NCI-H1417 (cell line): ENCODE results near the gene VIT.
"Not testable (repeated sequence)": the region's sequence is repeated elsewhere in the genome, so short reads cannot be mapped to it uniquely, and the experiment has no call there.

Experiments used
- DNase-seq, 3 experiments: peaks; one replicate each; lab custom pipeline; 2025; lab: John Stamatoyannopoulos, UW

VIT gene

DNA sequence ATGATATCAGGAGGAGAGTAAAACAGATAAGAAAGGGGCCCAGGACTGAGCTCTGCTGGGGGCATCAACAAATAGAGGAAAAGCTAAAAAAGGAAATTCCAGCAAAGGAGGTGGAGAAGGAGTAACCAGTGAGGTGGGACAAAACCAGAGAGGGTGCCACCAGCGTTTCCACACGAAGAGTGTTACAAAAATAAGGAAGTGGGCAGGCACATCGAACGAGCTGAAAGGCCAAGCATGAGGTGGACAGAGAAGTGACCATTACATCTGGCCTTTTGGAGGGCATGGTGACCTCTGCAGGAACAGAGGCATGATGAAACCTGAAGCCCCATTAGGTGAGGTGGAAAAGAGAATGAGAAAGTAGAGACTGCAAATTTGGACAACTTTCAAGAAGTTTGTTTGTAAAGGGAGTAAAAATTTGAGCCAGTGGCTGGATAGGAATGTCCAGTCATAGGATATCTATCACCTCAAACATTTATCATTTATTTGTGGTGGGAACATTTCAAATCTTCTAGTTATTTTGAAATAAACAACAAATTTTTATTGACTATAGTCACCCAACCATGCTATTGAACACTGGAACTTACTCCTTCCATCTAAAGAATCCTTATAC is 18.4 kb upstream of the VIT start:
- no peak for DNase-seq

DNA sequence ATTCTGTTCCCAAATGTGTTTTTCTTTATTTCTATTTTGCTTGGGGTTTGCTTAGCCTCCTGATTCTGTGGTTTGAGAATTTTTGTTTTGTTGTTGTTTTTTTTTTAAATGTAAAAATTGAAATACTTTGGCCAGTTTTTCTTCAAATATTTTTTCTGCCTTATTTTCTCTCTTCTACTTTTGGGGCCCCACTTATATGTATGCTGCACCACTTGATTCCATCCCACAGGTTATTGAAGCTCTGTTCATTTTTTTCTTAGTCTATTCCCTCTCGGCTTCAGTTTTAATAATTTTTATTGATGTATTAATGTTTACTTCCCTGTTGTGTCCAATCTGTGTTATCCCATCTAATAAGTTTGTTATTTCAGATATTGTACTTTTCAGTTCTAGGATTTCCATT is 17.7 kb upstream of the VIT start:
- no peak for DNase-seq

DNA sequence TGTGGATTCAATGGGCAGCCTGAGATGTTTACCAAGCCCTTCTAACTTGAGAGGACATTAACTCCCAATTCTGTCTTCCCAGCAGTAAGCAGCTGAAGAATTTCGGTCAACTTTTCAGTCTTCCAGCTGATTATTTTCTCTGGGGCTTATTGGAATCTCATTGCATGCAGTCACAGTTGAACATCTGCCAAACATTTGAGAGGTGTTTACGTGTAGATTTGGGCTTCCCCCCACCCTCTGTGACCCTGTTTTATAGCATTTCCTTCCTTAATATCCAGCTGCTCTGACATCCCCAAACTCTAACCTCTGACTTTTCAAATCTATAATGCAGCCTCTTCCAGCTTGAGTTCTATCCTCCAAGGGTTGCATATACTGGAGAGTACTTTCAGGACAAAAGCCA is 16.5 kb upstream of the VIT start:
- DNase-seq, result no peak

DNA sequence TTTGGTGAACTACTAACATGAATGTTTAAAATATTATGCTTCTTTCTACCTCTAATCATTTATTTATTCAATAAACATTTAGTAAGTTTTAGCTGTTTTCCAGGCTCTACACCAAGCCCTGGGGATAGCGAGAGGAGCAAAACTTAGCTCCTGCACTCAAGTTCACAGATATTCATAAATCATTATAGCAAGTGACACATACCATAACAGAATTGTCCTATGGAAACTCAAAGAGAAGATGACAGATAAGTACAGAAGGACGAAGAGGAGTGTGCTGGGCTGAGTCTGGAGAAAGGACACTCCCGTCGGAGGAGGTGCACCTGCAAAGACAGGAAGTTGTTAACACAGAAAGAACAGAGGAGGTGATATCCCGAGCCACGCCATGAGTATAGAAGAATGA is 13.9 kb upstream of the VIT start:
- DNase-seq, result no peak

DNA sequence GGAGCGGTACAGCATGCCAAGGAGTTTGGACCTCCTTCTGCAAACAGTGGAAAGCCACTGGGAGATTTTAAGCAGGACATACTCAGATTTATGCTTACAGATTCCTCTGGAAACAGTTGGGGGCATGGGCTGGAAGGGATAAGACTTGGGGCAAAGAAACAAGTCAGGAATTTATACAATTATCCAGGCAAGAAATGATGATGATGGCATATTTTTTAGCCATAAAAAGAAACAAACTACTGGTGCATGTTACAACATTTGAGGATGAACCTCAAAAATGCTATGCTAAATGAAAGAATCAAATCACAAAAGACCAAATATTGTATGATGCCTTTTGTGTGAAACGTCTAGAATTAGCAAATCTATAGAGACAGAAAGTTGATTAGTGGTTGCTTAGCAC is 13.5 kb upstream of the VIT start:
- DNase-seq, result no peak

DNA sequence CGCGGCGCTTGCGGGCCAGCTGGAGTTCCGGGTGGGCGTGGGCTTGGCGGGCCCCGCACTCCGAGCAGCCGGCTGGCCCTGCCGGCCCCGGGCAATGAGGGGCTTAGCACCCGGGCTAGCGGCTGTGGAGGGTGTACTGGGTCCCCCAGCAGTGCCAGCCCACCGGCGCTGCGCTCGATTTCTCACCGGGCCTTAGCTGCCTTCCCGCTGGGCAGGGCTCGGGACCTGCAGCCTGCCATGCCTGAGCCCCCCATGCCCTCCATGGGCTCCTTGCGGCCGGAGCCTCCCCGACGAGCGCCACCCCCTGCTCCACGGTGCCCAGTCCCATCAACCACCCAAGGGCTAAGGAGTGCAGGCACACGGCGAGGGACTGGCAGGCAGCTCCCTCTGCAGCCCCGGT is 8.2 kb upstream of the VIT start:
- not testable (repeated sequence) for DNase-seq

DNA sequence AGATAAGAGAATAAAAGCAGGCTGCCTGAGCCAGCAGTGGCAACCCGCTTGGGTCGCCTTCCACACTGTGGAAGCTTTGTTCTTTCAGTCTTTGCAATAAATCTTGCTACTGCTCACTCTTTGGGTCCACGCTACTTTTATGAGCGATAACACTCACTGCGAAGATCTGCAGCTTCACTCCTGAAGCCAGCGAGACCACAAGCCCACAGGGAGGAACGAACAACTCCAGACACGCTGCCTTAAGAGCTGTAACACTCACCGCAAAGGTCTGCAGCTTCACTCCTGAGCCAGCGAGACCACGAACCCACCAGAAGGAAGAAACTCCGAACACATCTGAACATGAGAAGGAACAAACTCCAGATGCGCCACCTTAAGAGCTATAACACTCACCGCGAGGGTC is 7.5 kb upstream of the VIT start:
- not testable (repeated sequence) for DNase-seq

DNA sequence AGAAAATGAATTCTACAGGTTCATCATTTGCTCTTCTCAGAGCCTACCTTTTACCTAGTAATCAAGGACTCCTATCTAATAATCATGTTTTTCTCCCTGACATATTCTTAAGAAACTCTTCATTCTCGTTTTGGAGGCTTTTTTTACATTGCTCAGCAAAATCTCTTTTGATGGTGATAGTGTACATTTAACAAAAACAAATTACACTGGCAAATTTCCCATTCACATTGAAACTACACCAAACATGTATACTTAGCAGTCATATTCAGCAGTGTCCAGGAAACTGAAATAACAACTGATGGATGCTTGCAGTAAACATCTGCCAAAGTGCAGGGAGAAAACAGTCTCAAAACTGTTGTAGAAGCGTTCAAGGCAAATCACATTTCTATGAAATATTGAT is 4.4 kb upstream of the VIT start:
- no peak for DNase-seq

DNA sequence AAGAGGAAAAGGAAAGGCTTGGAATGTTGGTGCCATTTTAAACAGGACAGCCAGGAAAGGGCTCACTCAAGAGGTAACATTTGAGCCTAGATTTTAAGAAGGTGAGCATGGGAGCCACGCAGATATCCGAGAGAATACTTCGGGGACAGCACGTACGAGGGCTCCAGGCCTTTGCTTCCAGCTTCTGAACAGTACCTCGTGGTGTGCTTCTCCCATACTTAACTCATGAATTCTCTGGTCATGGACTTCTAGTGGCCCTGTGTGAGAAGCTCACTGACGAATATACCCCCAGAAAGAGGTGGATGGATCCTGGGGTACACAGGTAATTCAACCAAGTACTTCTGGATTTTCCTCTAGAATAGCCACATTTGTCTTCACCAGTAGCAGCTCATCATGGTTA is 2.7 kb upstream of the VIT start:
- no peak for DNase-seq

DNA sequence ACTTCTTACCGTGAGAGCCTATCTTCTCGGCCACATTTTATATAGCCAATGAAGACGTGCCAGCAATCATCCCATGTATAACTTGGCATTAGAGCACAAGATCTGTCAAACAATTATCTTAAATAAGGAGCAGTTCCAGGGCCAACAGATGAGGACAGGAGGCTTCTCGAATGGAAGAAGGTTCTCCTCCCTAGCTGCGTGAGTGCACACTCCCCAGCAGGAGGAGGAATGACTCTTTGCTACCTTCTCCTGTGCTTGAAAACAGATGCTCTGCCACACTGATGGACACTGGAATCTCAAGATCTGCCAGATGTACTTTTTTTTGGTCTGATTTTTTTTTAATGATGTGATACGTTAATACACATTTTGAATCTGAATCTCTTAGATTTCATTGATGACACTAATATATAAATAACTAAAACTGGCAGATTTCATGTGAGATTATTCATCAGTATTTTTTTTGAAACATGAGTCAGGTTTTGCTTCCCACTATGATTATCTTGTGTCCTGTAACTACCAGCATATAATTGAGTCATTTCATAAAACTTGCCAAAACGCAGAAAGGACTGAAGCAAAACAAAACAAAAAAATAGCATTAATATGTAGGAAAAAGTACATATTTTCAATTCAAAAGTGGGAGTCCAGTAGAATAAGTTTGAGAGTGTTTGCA is 626 bp upstream of the VIT start:
- no peak for DNase-seq

DNA sequence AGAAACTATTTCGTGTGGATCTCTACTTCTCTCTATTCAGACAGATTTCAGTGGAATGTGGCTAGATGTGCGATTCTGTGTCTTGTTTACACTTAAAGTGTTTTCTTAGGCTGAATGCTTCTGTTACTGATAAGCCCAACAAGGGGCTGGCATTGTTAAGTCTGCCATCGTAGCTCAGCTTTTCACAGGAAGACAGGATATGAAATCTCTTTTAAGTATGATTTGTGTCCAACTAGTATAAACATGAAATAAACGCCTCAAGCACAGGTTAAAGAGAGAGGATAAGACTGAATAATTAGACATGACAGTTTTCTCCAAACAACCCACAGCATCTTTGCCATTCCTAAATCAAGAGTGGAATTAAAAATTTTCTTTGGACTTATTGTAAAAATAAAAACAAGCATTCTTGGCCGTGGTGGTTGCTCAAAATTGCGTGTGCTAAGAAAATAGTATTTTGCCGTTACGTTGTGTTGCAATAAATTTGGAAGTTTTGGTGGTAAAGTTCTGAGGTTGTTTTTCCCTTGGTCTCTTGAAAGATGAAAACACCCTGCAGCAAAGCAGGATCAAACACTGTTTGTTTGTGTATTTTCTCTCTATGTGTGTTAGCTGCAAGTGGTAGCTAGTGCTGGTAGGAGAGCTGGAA is 1.0 kb downstream of the VIT start:
- no peak for DNase-seq

DNA sequence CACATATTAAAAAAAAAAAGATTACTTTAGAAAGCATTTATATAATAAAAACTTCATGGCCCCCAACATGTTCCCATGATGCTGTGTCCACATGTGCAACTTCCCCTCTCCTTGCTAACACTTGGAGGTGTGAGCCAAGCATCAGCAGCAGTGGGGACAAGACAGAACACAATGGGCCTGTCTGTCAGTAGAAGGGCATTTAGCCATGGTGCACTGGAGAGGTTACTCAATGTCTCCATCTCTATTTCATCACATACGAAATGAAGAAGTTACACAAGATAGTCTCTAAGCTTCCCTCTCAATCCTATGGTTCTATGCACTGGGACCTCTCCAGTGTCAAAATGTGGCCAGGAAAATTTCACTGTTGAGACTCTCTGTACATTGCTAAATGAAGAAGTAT is 2.5 kb downstream of the VIT start:
- DNase-seq, result no peak

DNA sequence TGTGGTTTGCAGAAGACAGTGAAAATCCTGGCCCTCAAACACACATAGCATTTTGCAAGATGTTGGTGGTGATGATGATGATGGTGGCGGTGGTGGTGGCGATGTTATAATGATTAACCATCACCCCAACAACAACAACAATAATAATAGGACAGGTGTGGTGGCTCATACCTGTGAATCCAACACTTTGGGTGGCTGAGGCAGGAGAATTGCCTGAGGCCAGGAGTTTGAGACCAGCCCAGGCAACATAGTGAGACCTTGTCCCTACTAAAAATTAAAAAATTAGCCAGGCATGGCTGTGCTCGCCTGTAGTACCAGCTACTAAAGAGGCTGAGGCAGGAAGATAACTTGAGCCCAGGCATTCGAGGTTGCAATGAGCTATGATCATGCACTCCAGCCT is 3.8 kb downstream of the VIT start:
- DNase-seq, result no peak

DNA sequence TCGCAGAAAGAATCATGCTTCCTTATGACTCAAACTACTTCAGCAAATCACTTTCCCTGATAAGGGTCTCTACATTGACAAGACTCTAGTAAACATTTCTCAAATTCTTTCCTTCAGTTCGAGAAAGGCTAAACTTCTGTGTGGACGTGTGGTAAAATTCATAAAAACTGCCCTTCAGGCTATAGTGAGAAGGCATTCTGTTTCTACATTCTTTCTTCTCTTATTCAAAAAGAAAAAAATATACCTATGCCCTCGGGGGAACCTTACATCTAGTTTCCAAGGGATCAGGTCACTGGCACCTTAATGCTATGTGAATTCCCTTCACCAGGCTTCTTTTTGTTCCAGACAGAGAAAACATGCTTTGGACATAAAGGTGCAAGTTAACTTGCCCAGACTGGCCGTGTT is 4.9 kb downstream of the VIT start:
- DNase-seq, result no peak

DNA sequence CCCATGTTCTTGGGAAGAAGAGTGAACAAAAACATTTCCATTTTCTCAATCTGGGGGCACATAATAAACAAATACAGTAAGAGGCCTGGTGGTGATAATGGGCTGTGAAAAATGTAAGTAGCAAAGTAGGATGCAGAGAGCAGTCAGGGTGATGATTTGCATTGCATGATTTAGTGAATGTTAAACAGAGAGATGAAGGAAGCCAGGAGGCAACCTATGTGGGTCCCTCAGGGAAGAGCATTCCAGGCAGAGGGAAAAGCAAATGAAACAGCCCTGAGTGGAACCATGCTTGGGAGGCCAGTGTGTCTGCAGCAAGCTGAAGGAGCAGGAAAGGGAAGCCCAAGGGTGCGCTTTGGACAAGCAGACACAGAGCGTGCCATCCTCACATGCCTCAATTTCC is 5.4 kb downstream of the VIT start:
- no peak for DNase-seq

DNA sequence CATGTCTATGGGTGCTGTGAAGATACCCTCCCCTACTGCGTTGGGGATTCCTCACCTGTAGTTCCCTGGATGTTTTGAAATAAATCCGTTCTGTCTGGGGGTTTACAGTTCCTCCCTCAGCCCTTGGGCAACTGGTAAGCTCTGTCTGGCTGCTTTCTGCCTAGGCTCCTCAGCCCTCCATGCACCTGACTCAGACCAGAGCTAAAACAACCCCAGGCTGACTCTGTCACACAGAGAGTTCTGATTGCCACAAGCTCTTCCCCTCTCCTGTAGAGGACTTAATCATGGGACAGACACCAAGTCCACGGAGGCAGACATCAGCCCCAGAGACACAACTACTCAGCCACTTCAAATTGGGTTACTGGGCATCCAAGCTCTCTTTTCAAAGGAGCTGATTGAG is 6.3 kb downstream of the VIT start:
- DNase-seq, result no peak

DNA sequence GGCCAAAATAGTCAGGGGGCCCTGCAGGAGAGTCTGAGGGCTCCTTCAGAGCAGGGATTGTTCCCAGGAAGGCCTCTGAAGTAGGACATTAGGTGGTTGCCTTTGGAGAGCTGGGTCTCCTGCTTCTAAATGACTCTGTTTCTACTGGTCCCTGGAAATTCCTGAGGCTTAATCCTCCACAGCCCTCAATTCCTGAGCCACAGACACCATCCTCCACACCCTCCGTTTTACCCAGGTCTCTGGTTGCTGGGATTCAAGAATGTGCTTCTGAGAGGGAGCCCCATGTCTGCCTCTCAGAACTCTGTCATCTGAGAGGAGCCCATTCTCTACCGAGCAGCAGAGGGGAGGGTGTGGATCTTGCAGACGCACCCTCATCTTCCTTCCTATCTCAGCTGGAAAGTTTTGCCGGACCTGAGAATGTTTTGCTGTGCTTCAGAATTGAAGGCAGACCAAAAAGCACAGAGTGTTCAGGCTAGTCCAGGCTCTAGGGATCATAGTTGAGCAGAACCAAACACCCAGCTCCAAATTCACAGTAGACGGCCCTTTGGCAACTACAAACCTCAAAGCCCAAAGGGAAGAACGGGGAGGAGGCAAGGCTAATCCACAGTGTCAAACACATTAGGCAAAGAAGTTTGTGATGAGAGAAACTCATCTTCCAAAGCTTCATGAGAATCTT is 8.1 kb downstream of the VIT start:
- no peak for DNase-seq

DNA sequence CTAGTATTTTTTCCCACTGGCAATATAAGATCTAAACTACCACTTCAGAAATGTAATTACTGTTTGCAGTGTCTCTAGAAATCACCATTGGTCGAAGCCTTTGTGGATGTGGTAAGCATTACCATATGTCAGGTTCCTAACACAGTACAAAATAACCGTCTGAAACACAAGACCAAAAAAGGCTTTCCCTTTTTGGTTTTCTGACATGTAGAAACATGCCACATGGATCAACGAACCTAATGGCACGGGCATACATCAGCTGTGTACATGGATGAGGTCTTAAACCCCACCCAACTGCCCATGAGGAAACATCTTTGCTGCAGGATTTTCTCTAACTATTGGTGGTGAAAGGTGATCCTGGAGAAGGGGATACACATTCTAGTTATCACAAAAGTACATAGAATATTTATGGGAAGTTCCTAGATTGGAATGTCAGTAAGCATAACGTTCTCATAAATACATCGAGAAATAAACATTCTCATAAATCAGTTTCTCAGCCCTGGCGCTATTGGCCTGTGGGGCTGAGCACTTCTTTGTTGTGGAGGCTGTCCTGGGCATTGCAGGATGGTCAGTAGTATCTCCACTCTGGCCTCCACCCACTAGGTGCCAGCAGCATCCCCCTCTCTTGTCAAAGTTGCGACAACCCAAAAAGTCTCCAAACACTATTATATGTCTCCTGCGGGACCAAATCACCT is 9.0 kb downstream of the VIT start:
- DNase-seq, result no peak

DNA sequence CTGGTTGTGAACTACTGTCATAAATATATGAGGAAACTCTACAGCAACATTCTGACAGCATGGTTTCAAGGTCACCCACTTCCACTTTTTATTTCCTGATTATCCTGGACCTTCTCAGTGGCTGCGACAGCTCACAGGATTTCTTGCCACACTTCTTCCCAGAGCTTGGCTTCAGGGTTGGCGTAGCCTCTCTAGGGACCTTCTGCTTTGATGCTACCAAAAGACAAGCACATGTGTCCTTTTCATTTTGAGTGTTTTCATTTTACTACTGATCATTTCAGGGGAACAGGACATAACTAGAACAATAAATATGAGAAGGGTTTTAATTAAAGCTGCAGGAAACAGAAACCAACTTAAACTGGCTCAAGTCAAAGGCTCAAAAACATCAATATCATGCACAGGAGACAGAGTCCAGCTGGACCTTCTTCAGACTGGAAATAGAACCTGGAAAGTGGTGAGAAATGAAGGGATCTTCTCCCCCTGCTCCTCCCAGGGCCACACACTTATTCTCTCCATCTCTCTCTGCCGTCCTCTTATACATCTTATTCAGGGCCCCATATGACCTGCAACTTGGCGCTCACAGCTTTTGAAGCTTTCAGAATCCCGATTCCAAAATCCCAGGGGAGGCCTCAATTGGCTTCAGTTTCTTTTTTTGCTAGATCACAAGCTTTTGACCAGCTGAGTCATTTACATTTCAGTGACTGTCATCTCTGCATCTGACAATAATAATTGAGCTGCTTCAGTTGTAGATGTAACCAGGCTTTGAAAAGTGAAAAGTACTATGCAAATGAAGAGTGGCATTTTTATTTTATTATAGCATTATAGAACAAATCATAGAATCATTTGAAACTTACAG is 9.7 kb downstream of the VIT start:
- no peak for DNase-seq

DNA sequence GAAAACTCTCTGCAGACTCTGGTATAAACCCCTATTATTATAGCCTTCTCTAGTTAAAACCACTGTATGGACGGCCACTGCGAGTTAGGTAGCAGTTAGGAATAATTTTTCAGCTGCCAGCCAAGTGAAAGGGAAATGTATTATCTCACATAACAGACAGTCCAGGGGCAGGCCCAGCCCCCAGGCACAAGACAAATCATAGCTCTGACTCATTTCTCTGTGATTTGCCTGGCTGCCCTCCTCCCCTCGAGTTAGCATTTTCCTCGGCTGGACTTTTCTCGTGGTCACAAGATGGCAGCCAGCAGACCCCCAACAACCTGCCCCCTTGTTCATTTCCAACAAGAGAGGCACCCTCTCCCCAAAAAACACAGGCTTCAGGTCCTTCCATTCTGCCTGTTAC is 10.5 kb downstream of the VIT start:
- DNase-seq, result no peak

DNA sequence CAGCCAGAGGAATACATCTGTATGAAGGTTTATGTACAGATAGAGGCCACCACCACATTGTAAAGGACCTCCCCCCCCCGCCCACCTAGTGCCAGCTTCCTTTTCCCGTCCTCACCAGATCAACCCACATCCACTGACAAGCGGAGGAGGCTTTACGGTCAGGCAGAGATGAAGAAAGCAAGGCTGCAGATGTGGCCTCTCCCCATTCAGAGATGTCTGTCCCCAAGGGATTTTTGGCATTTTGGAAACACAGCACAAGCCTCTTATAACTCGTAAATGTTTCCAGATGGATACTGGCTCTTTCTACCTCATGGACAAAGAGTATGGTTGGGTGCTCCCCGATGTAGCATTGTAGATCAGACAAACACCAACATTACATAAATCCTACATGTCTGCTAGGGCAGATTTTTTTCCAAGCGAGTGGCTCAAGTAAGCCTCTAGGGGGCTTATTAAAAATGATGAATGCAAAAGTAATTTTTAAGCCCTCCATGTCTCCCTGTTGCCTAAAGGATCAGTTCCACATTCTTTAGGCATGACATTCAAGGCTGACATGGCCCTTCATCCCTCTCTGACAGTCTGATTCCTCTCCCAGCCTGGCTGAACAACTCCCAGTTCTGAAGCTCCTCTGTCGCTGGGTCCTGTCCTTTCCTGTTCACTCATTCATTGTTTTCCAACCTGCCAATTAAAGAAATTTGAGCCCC is 11.7 kb downstream of the VIT start:
- no peak for DNase-seq
